ENCODE results near the gene IL22RA2.

DNA sequence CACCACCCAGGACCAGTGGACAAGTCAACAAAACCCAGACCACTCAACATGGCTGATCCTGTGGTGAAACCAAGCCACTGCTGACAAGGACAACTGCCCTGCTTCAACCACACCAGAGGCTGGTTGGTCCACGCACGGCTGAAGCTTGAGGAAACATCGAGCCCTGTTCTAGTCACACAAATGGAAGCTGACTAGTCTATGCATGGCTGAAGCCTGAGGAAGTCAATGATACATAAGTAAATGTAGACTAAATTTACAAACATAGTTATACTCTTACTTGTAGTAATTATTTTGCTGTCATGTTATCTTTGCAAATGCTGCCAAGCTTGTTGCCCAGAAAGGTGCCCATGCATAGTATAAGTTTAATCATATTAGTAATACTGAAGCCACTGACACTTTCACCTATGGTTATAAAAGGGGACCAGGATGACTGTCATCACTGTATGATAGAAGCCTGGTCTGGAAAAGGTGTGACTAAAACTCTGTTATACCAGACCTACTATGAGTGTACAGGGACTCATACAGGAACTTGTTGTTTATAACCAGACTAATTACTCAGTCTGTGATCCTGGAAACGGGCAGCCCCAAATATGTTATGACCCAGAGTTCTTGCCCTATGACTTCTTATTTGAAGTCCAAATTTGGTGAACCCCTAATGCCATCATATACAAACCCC lies 5.6 kb downstream of the IL22RA2 start:
- TF ChIP-seq GATA2 (IDR thresholded peaks at IDR 0.05; ENCODE audit: low read depth, low read length) (no peak), GATA3 (IDR thresholded peaks at IDR 0.05; ENCODE audit: low read depth, low read length) (no peak)

Measured in SH-SY5Y (cell line).